HCT116 (cell line): ENCODE results near the gene GPBAR1. TPM values are rescaled to one million over a fixed set of nuclear protein-coding genes. Genes with fewer than 3 reads are reported as not detected.

Experiments used
- ATAC-seq: fragments of 200-7000 bp; cut with Tn5 transposase; 2 replicates; pipeline ENCODE4 v1.9.1; 2020; ENCODE audit warnings: mild to moderate bottlenecking, moderate library complexity
- BruUV-seq: library from RNA; stranded (reverse); fragments of 400-500 nt; replicated peaks from 2 replicates; lab custom pipeline; 2021; lab: Mats Ljungman, UMichigan
- CTCF ChIA-PET: fragments of 300-600 bp; sonication (Branson Sonifier 250); formaldehyde crosslinking; loops from one replicate; lab custom pipeline; 2021; ENCODE audit warnings: antibody characterized with exemption; lab: Charles Lee
- POLR2A ChIA-PET: fragments of 300-600, 350-600 bp; sonication (Branson Sonifier 250); formaldehyde crosslinking; loops from one replicate; lab custom pipeline; 2021; ENCODE audit warnings: antibody characterized with exemption; lab: Charles Lee
- RAD21 ChIA-PET, 2 experiments: fragments of 300-600 bp; sonication (Branson Sonifier 250); formaldehyde crosslinking; loops; one replicate each; lab custom pipeline; 2023; ENCODE audit warnings: low total read pairs in 2 of 2; ENCODE audit not compliant: uncharacterized antibody in 2 of 2, unreplicated experiment in 2 of 2, low non-redundant PET in 1 of 2; lab: Charles Lee
- DNase-seq: peaks from one replicate; pipeline ENCODE4 v3.0.0-alpha.2; 2010; ENCODE audit warnings: low read depth, low spot score
- H2AFZ ChIP-seq: fragments of 200-600 bp; shearing (Covaris generic), sonication (generic); 2 replicates; pipeline ENCODE4 v1.6.1; 2017; ENCODE audit warnings: low read depth, mixed run types, mixed read lengths, antibody characterized with exemption, low read length; ENCODE audit not compliant: poor library complexity, severe bottlenecking
- H3K27ac ChIP-seq: 2 replicates; pipeline ENCODE4 v1.5.1; 2012; ENCODE audit warnings: low read depth, low read length
- H3K27me3 ChIP-seq: fragments of 200-600 bp; sonication (generic); 2 replicates; pipeline ENCODE4 v1.6.1; 2016; ENCODE audit warnings: mixed run types, low read length, mixed read lengths; ENCODE audit not compliant: insufficient read depth
- H3K36me3 ChIP-seq, 2 experiments: fragments of 200-500 bp in 1 of 2; fragments of 200-600 bp in 1 of 2; sonication (Bioruptor generic) in 1 of 2; sonication (generic) in 1 of 2; 2 replicates each; pipeline versions ENCODE4 v1.5.1 to v1.6.1; 2014 to 2016; ENCODE audit warnings: low read length in 2 of 2, inconsistent platforms in 1 of 2, mixed read lengths in 1 of 2, mixed run types in 1 of 2; ENCODE audit not compliant: insufficient read depth in 2 of 2, control insufficient read depth in 1 of 2
- H3K4me1 ChIP-seq, 2 experiments: fragments of 200-600 bp in 1 of 2; sonication (generic) in 1 of 2; 2 replicates each; pipeline versions ENCODE4 v1.5.1 to v1.6.1; 2012 to 2017; ENCODE audit warnings: low read length in 2 of 2, inconsistent platforms in 1 of 2, mild to moderate bottlenecking in 1 of 2, mixed read lengths in 1 of 2, mixed run types in 1 of 2, moderate library complexity in 1 of 2; ENCODE audit not compliant: insufficient read depth in 2 of 2, control insufficient read depth in 1 of 2
- H3K4me2 ChIP-seq: fragments of 200-600 bp; sonication (generic); 2 replicates; pipeline ENCODE4 v1.6.1; 2017; ENCODE audit warnings: mixed run types, low read length, mixed read lengths
- H3K4me3 ChIP-seq, 2 experiments: fragments of 200-600 bp in 1 of 2; sonication (generic) in 1 of 2; replicated peaks in 1 of 2; 2 replicates each; pipeline ENCODE4 v1.5.1; 2011 to 2016; ENCODE audit warnings: low read length in 2 of 2, control low read depth in 1 of 2, low read depth in 1 of 2, mild to moderate bottlenecking in 1 of 2, mixed read lengths in 1 of 2, mixed run types in 1 of 2
- H3K79me2 ChIP-seq: fragments of 200-600 bp; sonication (generic); 2 replicates; pipeline ENCODE4 v1.6.1; 2017; ENCODE audit warnings: mild to moderate bottlenecking, mixed run types, low read length, moderate library complexity, mixed read lengths; ENCODE audit not compliant: insufficient read depth
- H3K9ac ChIP-seq: fragments of 200-600 bp; sonication (generic); 2 replicates; pipeline ENCODE4 v1.6.1; 2016; ENCODE audit warnings: low read length, mixed read lengths
- H3K9me2 ChIP-seq: fragments of 200-600 bp; sonication (generic), shearing (Covaris generic); 2 replicates; pipeline ENCODE4 v1.6.1; 2017; ENCODE audit warnings: mixed run types, mild to moderate bottlenecking, moderate library complexity; ENCODE audit not compliant: insufficient read depth
- H3K9me3 ChIP-seq, 2 experiments: fragments of 200-500 bp in 1 of 2; fragments of 200-600 bp in 1 of 2; sonication (Bioruptor generic) in 1 of 2; sonication (generic) in 1 of 2; 2 replicates each; pipeline ENCODE4 v1.6.1; 2014 to 2017; ENCODE audit warnings: low read length in 2 of 2, mixed read lengths in 2 of 2, inconsistent platforms in 1 of 2, low read depth in 1 of 2, mild to moderate bottlenecking in 1 of 2, mixed run types in 1 of 2, moderate library complexity in 1 of 2; ENCODE audit not compliant: control insufficient read depth in 1 of 2, insufficient read depth in 1 of 2
- H4K20me1 ChIP-seq: fragments of 200-600 bp; sonication (generic), shearing (Covaris generic); 2 replicates; pipeline ENCODE4 v1.6.1; 2017; ENCODE audit warnings: mixed run types, mild to moderate bottlenecking, moderate library complexity; ENCODE audit not compliant: insufficient read depth
- CBX3 ChIP-seq: IDR thresholded peaks from 2 replicates; pipeline ENCODE4 v1.6.1; 2012; ENCODE audit warnings: low read depth
- CEBPB ChIP-seq: IDR thresholded peaks from 2 replicates; pipeline ENCODE4 v1.6.1; 2012; ENCODE audit warnings: low read depth
- EGR1 ChIP-seq: IDR thresholded peaks from 2 replicates; pipeline ENCODE4 v1.6.1; 2012; ENCODE audit warnings: low read depth
- ELF1 ChIP-seq: IDR thresholded peaks from 2 replicates; pipeline ENCODE4 v1.6.1; 2012; ENCODE audit warnings: low read depth, borderline replicate concordance
- EZH2 ChIP-seq: fragments of 200-600 bp; sonication (generic); IDR thresholded peaks from 2 replicates; pipeline ENCODE4 v1.6.1; 2017; ENCODE audit warnings: antibody characterized with exemption, mixed run types
- EZH2phosphoT487 ChIP-seq: fragments of 200-600 bp; IDR thresholded peaks from 2 replicates; pipeline ENCODE4 v1.6.1; 2018; ENCODE audit warnings: antibody characterized with exemption, borderline replicate concordance
- FOSL1 ChIP-seq: IDR thresholded peaks from 2 replicates; pipeline ENCODE4 v1.6.1; 2012; ENCODE audit warnings: low read depth
- JUND ChIP-seq: IDR thresholded peaks from 2 replicates; pipeline ENCODE4 v1.6.1; 2012
- POLR2A ChIP-seq: IDR thresholded peaks from 2 replicates; pipeline ENCODE4 v1.7.0; 2011; ENCODE audit warnings: borderline replicate concordance; ENCODE audit not compliant: insufficient read depth, insufficient read length; ENCODE audit errors: extremely low read depth
- POLR2AphosphoS5 ChIP-seq: IDR thresholded peaks from 2 replicates; pipeline ENCODE4 v1.6.1; 2011; ENCODE audit warnings: mild to moderate bottlenecking, low read depth, low read length, moderate library complexity
- RAD21 ChIP-seq: IDR thresholded peaks from 2 replicates; pipeline ENCODE4 v1.6.1; 2012; ENCODE audit warnings: low read depth, mild to moderate bottlenecking
- SIN3A ChIP-seq: IDR thresholded peaks from 2 replicates; pipeline ENCODE4 v1.6.1; 2012; ENCODE audit warnings: low read depth
- SP1 ChIP-seq: IDR thresholded peaks from 2 replicates; pipeline ENCODE4 v1.6.1; 2012; ENCODE audit warnings: low read depth
- SRF ChIP-seq: IDR thresholded peaks from 2 replicates; pipeline ENCODE4 v1.6.1; 2012; ENCODE audit warnings: low read depth
- TCF7L2 ChIP-seq: IDR thresholded peaks from 2 replicates; pipeline ENCODE4 v1.7.0; 2011; ENCODE audit warnings: borderline replicate concordance, inconsistent platforms; ENCODE audit not compliant: insufficient read depth, insufficient read length; ENCODE audit errors: extremely low read depth
- YY1 ChIP-seq: IDR thresholded peaks from 2 replicates; pipeline ENCODE4 v1.6.1; 2011; ENCODE audit warnings: low read length, low read depth, moderate library complexity, mild to moderate bottlenecking; ENCODE audit not compliant: insufficient replicate concordance; ENCODE audit errors: extremely low read depth
- ZFX ChIP-seq: fragments of 450-650 bp; IDR thresholded peaks from 2 replicates; pipeline ENCODE4 v1.6.1; 2017
- ZNF274 ChIP-seq: fragments of 200-500 bp; sonication (Bioruptor generic); IDR thresholded peaks from 2 replicates; pipeline ENCODE4 v1.6.1; 2014; ENCODE audit warnings: mild to moderate bottlenecking, low read depth, low read length, inconsistent platforms
- intact Hi-C: fragments of 100-400 bp; cut with micrococcal nuclease; formaldehyde crosslinking; loops from 2 replicates; pipeline ENCODE4 v1.10.0; 2022
- total RNA-seq: library from RNA; stranded (reverse); gene quantifications from one replicate; pipeline ENCODE4 v1.2.1, GENCODE V29; 2021; ENCODE audit not compliant: unreplicated experiment
- TF ChIP-seq, protein P1 (sequence below): IDR thresholded peaks from 2 replicates; pipeline ENCODE4 v1.6.1; 2012
- TF ChIP-seq, protein P2 (sequence below): IDR thresholded peaks from 2 replicates; pipeline ENCODE4 v1.6.1; 2011; ENCODE audit warnings: mild to moderate bottlenecking, low read length, moderate library complexity; ENCODE audit not compliant: insufficient replicate concordance; ENCODE audit errors: extremely low read depth
- TF ChIP-seq, protein P3 (sequence below), 3 experiments: fragments of 200-600 bp in 1 of 3; sonication (generic) in 1 of 3; IDR thresholded peaks in 2 of 3; conservative IDR thresholded peaks in 1 of 3; 2 replicates each; pipeline ENCODE4 v1.5.1; 2012 to 2017; ENCODE audit warnings: low read depth in 2 of 3, low read length in 2 of 3, antibody characterized with exemption in 1 of 3, borderline replicate concordance in 1 of 3, control low read depth in 1 of 3, mild to moderate bottlenecking in 1 of 3, mixed read lengths in 1 of 3, mixed run types in 1 of 3, moderate library complexity in 1 of 3; ENCODE audit not compliant: insufficient read depth in 1 of 3
- TF ChIP-seq, protein P4 (sequence below): IDR thresholded peaks from 2 replicates; pipeline ENCODE4 v1.6.1; 2012

Gene GPBAR1
- total RNA-seq, 1 experiment from 2014 or later: 0.27 TPM

DNA sequence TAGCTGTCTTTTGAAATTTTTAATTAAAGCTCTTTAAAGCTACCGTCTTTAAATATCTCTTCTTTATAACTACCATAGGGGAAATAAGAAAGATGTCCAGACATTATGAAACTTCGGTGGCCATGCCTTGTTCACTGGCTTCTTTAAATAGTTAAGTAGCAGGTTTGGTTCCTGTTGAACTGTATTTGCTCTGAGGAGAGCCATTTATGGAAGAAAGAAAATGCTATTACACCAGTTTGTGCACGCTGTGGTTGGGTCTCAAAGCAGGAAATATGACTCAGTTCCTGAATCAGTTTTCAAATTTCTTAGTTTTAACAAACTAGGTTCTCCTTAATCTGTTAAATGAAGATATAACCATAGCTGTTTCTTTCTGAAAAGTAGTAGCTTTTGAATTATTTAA, 31.6 kb upstream of the GPBAR1 start:
- Histone ChIP-seq H2AFZ (no peak overlapping the region), H3K4me1 (peaks cover 26 to 30% of the 10 kb centered on the region in 2 experiments), H3K9ac (no peak overlapping the region), H3K9me2 (no peaks in the 10 kb centered on the region), H3K4me2 (peak overlapping the region; percentile 50), H3K79me2 (peaks cover 63% of the 10 kb centered on the region), H3K36me3 (peaks cover 47 to 49% of the 10 kb centered on the region in 2 experiments; a peak in 3 of 4 replicates), H3K9me3 (no peaks in the 10 kb centered on the region), H3K27ac (peak overlapping the region; percentile 59; the same call in 1 of the 2 replicates), H3K4me3 (no peak overlapping the region), H3K27me3 (no peaks in the 10 kb centered on the region), H4K20me1 (no peaks in the 10 kb centered on the region)
- RAD21 ChIA-PET: no interaction called here
- POLR2A ChIA-PET: no interaction called here
- no TSS peak for BruUV-seq
- intact Hi-C loops: no loop called here
- CTCF ChIA-PET: interaction anchor here (0.7 kb wide), 1 partner anchor 10 kb away, joined by 3 read pairs; no protein-coding TSS in a partner anchor
- no peak for DNase-seq
- no peak for ATAC-seq
- TF ChIP-seq EGR1 (no peak), ELF1 (no peak), CEBPB (0 out of 2 replicates have a peak, but pooled peaks have one; percentile 11), SIN3A (no peak), TCF7L2 (no peak), CBX3 (no peak), POLR2A (no peak), YY1 (no peak), RAD21 (no peak), POLR2AphosphoS5 (no peak), ZFX (no peak), ZNF274 (no peak), FOSL1 (peak; percentile 62), EZH2phosphoT487 (no peak), EZH2 (no peak), SP1 (peak; percentile 62), JUND (peak; percentile 56), SRF (peak; percentile 96)
- TF ChIP-seq, protein P1, sequence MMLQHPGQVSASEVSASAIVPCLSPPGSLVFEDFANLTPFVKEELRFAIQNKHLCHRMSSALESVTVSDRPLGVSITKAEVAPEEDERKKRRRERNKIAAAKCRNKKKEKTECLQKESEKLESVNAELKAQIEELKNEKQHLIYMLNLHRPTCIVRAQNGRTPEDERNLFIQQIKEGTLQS: no peak
- TF ChIP-seq, protein P2, sequence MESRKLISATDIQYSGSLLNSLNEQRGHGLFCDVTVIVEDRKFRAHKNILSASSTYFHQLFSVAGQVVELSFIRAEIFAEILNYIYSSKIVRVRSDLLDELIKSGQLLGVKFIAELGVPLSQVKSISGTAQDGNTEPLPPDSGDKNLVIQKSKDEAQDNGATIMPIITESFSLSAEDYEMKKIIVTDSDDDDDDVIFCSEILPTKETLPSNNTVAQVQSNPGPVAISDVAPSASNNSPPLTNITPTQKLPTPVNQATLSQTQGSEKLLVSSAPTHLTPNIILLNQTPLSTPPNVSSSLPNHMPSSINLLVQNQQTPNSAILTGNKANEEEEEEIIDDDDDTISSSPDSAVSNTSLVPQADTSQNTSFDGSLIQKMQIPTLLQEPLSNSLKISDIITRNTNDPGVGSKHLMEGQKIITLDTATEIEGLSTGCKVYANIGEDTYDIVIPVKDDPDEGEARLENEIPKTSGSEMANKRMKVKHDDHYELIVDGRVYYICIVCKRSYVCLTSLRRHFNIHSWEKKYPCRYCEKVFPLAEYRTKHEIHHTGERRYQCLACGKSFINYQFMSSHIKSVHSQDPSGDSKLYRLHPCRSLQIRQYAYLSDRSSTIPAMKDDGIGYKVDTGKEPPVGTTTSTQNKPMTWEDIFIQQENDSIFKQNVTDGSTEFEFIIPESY: no peak
- TF ChIP-seq, protein P3, sequence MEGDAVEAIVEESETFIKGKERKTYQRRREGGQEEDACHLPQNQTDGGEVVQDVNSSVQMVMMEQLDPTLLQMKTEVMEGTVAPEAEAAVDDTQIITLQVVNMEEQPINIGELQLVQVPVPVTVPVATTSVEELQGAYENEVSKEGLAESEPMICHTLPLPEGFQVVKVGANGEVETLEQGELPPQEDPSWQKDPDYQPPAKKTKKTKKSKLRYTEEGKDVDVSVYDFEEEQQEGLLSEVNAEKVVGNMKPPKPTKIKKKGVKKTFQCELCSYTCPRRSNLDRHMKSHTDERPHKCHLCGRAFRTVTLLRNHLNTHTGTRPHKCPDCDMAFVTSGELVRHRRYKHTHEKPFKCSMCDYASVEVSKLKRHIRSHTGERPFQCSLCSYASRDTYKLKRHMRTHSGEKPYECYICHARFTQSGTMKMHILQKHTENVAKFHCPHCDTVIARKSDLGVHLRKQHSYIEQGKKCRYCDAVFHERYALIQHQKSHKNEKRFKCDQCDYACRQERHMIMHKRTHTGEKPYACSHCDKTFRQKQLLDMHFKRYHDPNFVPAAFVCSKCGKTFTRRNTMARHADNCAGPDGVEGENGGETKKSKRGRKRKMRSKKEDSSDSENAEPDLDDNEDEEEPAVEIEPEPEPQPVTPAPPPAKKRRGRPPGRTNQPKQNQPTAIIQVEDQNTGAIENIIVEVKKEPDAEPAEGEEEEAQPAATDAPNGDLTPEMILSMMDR (IDR thresholded peaks at IDR 0.05 in 2 of 3, conservative IDR thresholded peaks at IDR 0.05 in 1 of 3; ENCODE audit: borderline replicate concordance in 1 of 3, insufficient read depth in 1 of 3, low read depth in 2 of 3, low read length in 2 of 3): no peak
- TF ChIP-seq, protein P4, sequence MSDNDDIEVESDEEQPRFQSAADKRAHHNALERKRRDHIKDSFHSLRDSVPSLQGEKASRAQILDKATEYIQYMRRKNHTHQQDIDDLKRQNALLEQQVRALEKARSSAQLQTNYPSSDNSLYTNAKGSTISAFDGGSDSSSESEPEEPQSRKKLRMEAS: peak; percentile 41; the same call in 1 of the 2 replicates
